ENCODE measurements around the gene RLN1. TPM values are rescaled to one million over a fixed set of nuclear protein-coding genes. Genes with fewer than 3 reads are reported as not detected.
"Not testable (repeated sequence)": the region's sequence is repeated elsewhere in the genome, so short reads cannot be mapped to it uniquely, and the experiment has no call there.

The RLN1 gene
- 0.62 TPM for total RNA-seq

DNA sequence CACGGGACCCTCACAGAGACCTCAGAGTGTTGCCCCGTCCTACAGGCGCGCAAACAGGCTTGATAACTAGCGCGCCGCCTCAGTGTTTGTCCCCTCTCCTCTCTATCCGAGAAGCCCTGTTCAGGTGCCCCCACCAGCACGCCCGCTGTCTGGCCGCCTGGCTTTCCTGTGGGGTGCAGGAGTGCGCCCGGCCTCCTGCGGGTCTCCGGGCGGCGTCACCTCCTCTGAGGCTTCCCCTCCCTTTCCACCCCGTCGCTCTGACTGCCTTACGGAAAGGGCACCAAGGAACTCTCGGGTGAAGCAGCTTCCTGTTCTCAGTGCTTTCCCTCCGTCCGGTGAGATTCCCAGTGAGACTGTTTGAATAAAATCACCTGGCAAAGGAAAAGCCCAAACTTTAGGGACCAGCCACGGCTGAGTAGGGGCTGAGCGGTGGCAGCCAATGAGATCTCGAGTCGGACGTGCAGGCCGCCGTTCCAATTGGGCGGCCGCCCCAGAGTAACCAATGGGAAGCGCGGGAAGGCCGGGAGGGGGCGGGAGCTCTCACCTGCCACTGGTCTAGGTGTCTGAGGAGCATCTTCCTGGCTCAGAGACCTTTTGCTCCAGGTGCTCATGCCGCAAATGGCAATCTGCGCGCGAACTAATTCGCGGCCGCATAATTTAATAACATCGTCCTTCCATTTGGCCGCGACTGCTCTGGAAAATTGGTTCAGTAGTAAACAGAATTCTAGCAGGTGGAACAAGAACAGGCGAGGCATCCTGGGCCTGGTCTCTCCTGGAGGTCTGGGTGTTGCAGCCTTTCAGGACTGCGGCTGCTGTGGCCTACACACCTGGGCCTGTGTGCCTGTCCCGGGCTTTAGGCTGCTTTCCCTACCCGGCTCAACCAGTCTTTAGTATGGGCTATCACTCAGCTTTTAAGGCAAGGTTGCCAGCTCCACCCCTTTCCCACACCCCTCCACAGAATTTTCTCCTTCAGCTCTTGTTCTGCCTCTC, at the start of gene RLN1:
RLN1 (minus strand) TSS at position 885 of the 990 bp plus-strand sequence; CDS start at position 755, 130 bp downstream.
- DNase-seq = not testable (repeated sequence)

GRCh38 chr9:5389109-5389732, 49.5 kb upstream of the RLN1 start:
- DNase-seq = no peak

GRCh38 chr9:5388026-5388819, 48.5 kb upstream of the RLN1 start:
- no peak for DNase-seq

DNA sequence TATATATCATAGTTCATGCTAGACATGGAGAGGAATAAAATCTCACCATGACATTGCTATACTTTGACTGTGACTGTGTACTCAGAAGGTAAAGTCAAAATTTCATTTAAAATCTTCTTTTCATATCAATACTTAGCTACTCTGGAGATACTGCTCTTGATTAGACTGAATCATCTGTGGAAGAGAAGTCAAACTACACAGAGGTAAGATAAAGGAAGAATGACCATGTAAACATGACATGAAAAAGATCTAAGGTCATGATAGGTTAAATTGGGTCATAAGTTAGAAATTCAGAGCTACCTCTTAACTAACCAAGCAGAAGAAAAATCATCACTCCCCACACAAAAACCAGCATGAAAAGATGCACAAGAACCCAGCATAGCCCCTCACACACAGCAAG, 44.8 kb upstream of the RLN1 start:
- DNase-seq = no peak

- no peak for DNase-seq
Measured at GRCh38 chr9:5382479-5382878, 42.8 kb upstream of the RLN1 start.

GRCh38 chr9:5375790-5376477, 36.3 kb upstream of the RLN1 start:
- no peak for DNase-seq

- DNase-seq = no peak
Measured at GRCh38 chr9:5375091-5375490, 35.4 kb upstream of the RLN1 start.

GRCh38 chr9:5364294-5365024, 24.8 kb upstream of the RLN1 start:
- DNase-seq = no peak

GRCh38 chr9:5361326-5362010, 21.8 kb upstream of the RLN1 start:
- no peak for DNase-seq

DNA sequence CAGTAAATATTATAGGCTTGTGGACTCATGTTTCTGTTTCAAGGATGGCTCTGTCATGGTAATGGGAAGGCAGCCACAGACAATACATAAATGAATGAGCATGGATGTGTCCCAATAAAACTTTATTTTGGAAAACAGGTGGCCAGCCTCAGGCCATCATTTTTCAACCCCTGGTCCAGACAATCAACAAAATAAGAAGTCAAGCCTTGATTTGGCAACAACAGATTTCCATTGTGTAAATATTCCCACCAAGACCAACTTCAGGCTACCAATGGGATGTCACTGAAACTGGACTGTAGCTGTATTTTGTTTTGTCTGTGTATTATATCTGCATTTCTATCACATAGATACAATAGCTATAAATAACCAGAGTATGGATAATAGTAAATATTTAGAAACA, 20.7 kb upstream of the RLN1 start:
- no peak for DNase-seq

DNA sequence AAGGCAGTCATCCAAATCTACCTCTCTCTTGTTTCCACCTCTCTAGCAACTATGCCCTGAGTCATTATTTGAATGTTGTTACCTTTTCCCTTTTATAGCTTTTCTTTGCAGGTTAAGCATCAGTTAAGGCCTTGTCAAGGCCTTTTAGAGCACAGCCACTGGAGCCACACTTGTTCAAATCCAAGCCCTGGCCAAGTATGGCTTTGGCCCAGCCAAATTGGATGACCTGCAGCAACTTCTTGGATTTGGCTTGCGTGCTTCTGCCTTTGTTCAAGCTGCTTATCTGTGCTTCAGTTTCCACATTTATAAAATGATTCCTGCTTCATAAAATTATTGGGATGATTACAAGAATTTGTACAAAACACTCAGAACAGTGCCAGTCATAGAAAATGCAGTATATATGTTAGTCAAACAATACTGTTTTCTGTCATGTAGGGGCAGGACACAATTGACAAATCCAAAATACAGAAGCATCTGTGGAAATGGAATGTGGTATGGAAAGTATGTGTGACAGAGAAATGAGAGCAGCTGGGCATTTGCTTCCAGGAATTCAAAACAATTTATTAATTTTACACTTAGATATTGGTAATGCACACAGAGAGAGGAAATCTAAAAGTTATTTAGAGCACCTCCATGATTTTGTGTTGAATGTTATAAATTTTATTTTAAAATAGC, 17.9 kb upstream of the RLN1 start:
- no peak for DNase-seq

GRCh38 chr9:5355817-5356216, 16.1 kb upstream of the RLN1 start:
- DNase-seq = no peak

GRCh38 chr9:5355226-5355625, 15.6 kb upstream of the RLN1 start:
- DNase-seq = no peak

GRCh38 chr9:5354184-5354583, 14.5 kb upstream of the RLN1 start:
- no peak for DNase-seq

- no peak for DNase-seq
Measured at GRCh38 chr9:5352637-5353248, 13.1 kb upstream of the RLN1 start.

GRCh38 chr9:5336688-5337087, 3.0 kb downstream of the RLN1 start:
- no peak for DNase-seq

DNA sequence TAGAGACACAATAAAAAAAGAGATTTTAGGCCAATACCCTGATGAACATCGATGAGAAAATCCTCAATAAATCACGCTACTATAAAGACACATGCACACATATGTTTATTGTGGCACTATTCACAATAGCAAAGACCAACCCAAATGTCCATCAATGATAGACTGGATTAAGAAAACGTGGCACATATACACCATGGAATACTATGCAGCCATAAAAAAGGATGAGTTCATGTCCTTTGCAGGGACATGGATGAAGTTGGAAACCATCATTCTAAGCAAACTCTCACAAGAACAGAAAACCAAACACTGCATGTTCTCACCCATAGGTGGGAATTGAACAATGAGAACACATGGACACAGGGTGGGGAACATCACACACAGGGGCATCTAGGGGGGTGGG, 8.4 kb downstream of the RLN1 start:
- DNase-seq = not testable (repeated sequence)

- no peak for DNase-seq
Measured at GRCh38 chr9:5326893-5327548, 12.7 kb downstream of the RLN1 start.

- DNase-seq = no peak
Measured at GRCh38 chr9:5326187-5326586, 13.5 kb downstream of the RLN1 start.

All from occipital lobe (tissue), 2 donors.